ENCODE results near the gene CLECL1. TPM values are rescaled to one million over a fixed set of nuclear protein-coding genes. Genes with fewer than 3 reads are reported as not detected.

The CLECL1 gene
- polyA plus RNA-seq, 1 of the 3 experiments (the other 2 are of a cell fraction): not detected

GRCh38 chr12:9752145-9752933 lies 19.4 kb upstream of the CLECL1 start:
- DNase-seq: no peak
- Histone ChIP-seq H3K9ac (no peak overlapping the region), H3F3A (replicated peaks; ENCODE audit: insufficient read depth) (no peaks in the 10 kb centered on the region), H3K4me1 (ENCODE audit: control insufficient read depth in 1 of 2, insufficient read depth in 2 of 2, low read depth in 1 of 2, low read length in 1 of 2) (no peaks in the 10 kb centered on the region; a peak in 1 of 4 replicates), H4K20me1 (ENCODE audit: insufficient read depth) (no peaks in the 10 kb centered on the region), H3K4me3 (ENCODE audit: low read depth in 2 of 2, low read length in 1 of 2) (no peak overlapping the region), H3K9me2 (no peaks in the 10 kb centered on the region), H3K9me3 (no peaks in the 10 kb centered on the region), H3K27me3 (ENCODE audit: insufficient read depth) (peaks cover 18% of the 10 kb centered on the region), H3K36me3 (replicated peaks in 1 of 2; ENCODE audit: control insufficient read depth in 1 of 2, insufficient read depth in 2 of 2, low read length in 1 of 2) (no peaks in the 10 kb centered on the region), H3K27ac (ENCODE audit: low read depth in 2 of 2, low read length in 1 of 2) (no peak overlapping the region), H3K4me2 (no peak overlapping the region), H2AFZ (ENCODE audit: low read depth) (no peak overlapping the region), H3K79me2 (ENCODE audit: insufficient read depth) (no peaks in the 10 kb centered on the region)
- ChIA-PET CTCF (interaction anchor here (0.6 to 4.7 kb wide), 5 partner anchors 10 to 388 kb away, joined by 3 to 23 read pairs (median 5); no protein-coding TSS in a partner anchor), POLR2A (no interaction called here)
- 11% methylated on average over 2 of the region's 2 CpGs for WGBS (ENCODE audit: low lambda C conversion rate)
- TF ChIP-seq NFIC (IDR thresholded peaks at IDR 0.05; ENCODE audit: borderline replicate concordance) (no peak), REST (IDR thresholded peaks at IDR 0.05; ENCODE audit: low read depth, low read length) (no peak), RAD21 (IDR thresholded peaks at IDR 0.05; ENCODE audit: low read length) (no peak), SIN3A (IDR thresholded peaks at IDR 0.05; ENCODE audit: borderline replicate concordance, low read depth, low read length) (no peak)

GRCh38 chr12:9751204-9752144 lies 18.6 kb upstream of the CLECL1 start:
- Histone ChIP-seq H3K4me3 (ENCODE audit: low read depth in 2 of 2, low read length in 1 of 2) (no peak overlapping the region), H3K9me2 (no peaks in the 10 kb centered on the region), H4K20me1 (ENCODE audit: insufficient read depth) (no peaks in the 10 kb centered on the region), H3K27ac (ENCODE audit: low read depth in 2 of 2, low read length in 1 of 2) (no peak overlapping the region), H3K9me3 (no peaks in the 10 kb centered on the region), H3K4me2 (no peak overlapping the region), H3K79me2 (ENCODE audit: insufficient read depth) (no peaks in the 10 kb centered on the region), H3K9ac (no peak overlapping the region), H3F3A (replicated peaks; ENCODE audit: insufficient read depth) (no peaks in the 10 kb centered on the region), H3K36me3 (replicated peaks in 1 of 2; ENCODE audit: control insufficient read depth in 1 of 2, insufficient read depth in 2 of 2, low read length in 1 of 2) (no peaks in the 10 kb centered on the region), H3K4me1 (ENCODE audit: control insufficient read depth in 1 of 2, insufficient read depth in 2 of 2, low read depth in 1 of 2, low read length in 1 of 2) (no peaks in the 10 kb centered on the region; a peak in 1 of 4 replicates), H2AFZ (ENCODE audit: low read depth) (no peak overlapping the region), H3K27me3 (ENCODE audit: insufficient read depth) (peaks cover 18% of the 10 kb centered on the region)
- DNase-seq: peak; percentile 6
- ChIA-PET CTCF (interaction anchor here (0.8 to 4.7 kb wide), 42 partner anchors 9 to 484 kb away, joined by 3 to 51 read pairs (median 4); partner anchors contain the start of genes CD69, CLEC12B and CLECL1), POLR2A (no interaction called here)
- WGBS (ENCODE audit: low lambda C conversion rate): 10% methylated on average over 9 of the region's 9 CpGs
- TF ChIP-seq FOSL2 (IDR thresholded peaks at IDR 0.05; ENCODE audit: borderline replicate concordance, low read depth): no peak
- no peak for TF ChIP-seq ZBTB33 (IDR thresholded peaks at IDR 0.05; ENCODE audit: borderline replicate concordance, low read depth)
- TF ChIP-seq FOXJ3 (CRISPR knock-in tag; IDR thresholded peaks at IDR 0.05): no peak
- TF ChIP-seq SMC3 (IDR thresholded peaks at IDR 0.05; ENCODE audit: low read depth, low read length): no peak
- no peak for TF ChIP-seq TAF1 (IDR thresholded peaks at IDR 0.05; ENCODE audit: borderline replicate concordance, low read depth, low read length)
- TF ChIP-seq GATA2 (CRISPR knock-in tag; IDR thresholded peaks at IDR 0.05): no peak
- TF ChIP-seq PBX3 (IDR thresholded peaks at IDR 0.05): no peak
- no peak for TF ChIP-seq RCOR1 (IDR thresholded peaks at IDR 0.05; ENCODE audit: low read length)
- TF ChIP-seq USF1 (IDR thresholded peaks at IDR 0.05; ENCODE audit: borderline replicate concordance, low read depth): no peak
- TF ChIP-seq POLR2AphosphoS5 (IDR thresholded peaks at IDR 0.05; ENCODE audit: low read depth, low read length): no peak
- no peak for TF ChIP-seq CHD2 (IDR thresholded peaks at IDR 0.05; ENCODE audit: low read length, partially characterized antibody)
- no peak for TF ChIP-seq NRF1 (IDR thresholded peaks at IDR 0.05; ENCODE audit: low read depth, low read length)
- TF ChIP-seq MEF2A (IDR thresholded peaks at IDR 0.05; ENCODE audit: borderline replicate concordance, low read depth): no peak

Data from SK-N-SH (cell line).